ENCODE measurements around the gene DERA. TPM values are rescaled to one million over a fixed set of nuclear protein-coding genes. Genes with fewer than 3 reads are reported as not detected.
"Not testable (repeated sequence)": the region's sequence is repeated elsewhere in the genome, so short reads cannot be mapped to it uniquely, and the experiment has no call there.

DERA gene
- polyA plus RNA-seq (2012; ENCODE audit: low read depth, missing spikeins): 31.0 TPM

DNA sequence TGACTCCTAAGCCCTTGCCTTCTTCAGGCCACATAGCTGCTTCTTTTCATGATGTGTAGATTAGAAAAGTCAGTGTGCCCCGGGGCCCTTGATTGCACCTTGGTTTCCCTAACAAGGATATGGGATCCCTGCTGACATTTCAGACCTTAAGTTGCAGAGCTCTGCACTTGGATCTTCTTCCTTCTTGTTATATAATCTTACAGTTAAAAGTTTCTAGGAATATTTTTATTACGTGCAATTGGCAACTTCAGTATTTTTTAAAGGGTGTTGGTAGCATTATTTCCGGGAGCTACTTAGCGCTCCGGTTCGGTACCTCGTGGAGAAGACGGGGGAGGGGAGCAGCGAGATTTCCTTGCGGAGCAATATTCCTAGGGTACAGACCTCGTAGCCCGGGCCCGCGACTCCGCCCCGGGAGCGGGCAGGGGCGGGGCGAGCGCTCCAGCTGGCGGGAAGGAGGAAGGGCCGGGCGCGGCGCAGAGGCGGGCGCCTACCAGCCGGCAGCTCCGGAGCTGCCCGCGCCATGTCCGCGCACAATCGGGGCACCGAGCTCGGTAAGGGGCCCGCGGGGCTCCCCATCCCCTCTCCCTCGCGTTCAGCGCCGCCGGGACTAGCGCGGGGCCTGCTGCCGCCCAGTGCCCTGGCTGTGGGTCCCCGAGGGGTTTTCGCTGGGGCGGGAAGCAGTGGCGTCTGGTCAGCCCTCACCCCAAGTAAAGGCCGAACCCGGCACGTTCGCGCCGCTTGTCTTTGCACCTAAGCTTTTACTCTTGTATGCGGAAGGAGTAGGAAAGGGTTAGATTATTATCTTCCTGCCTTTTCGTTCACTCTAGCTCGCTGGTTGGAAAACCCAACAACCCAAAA is at the start of gene DERA:
TSS of gene DERA (plus strand) at position 469 of the 858 bp plus-strand sequence. CDS start at position 521, 52 bp downstream.
- DNase-seq (ENCODE audit: insufficient read length, low spot score): peak; percentile 44
- FAIRE-seq: peak; percentile 88

DNA sequence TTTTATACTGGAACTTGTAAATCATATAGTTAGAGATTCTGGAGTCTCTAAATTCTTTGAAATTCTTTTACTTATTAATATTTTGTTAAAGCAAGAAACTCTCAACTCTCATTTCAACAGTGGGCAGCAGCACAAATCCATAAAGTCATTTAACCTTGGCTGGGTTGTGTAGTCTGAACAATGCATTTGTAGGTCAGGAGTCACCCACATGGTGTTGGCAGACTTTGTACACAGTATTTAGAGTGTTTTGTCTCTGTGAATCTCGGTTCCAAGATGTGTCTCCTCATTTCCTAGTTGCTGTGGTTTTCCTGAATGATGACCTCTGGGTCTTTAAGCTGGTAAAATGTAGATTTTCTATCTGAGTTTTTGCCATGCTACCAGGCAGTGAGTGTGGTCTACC is 49.7 kb upstream of the DERA start:
- FAIRE-seq: no peak
- DNase-seq (ENCODE audit: insufficient read length, low spot score): no peak
- TF ChIP-seq POU2F2 (IDR thresholded peaks at IDR 0.05; ENCODE audit: low read depth, low read length) (no peak), POLR2A (IDR thresholded peaks at IDR 0.05; ENCODE audit: low read depth, low read length) (no peak), PAX5 (IDR thresholded peaks at IDR 0.05; ENCODE audit: insufficient read depth, low read length, severe bottlenecking) (no peak), SPI1 (IDR thresholded peaks at IDR 0.05; ENCODE audit: low read depth, low read length) (no peak)

More for the DNA sequence above, at the start of gene DERA:
- TF ChIP-seq PAX5 (IDR thresholded peaks at IDR 0.05; ENCODE audit: insufficient read depth, low read length, severe bottlenecking): no peak
- TF ChIP-seq POLR2A (IDR thresholded peaks at IDR 0.05; ENCODE audit: low read depth, low read length): peak; percentile 54; the same call in 1 of the 2 replicates
- TF ChIP-seq POLR2AphosphoS5 (IDR thresholded peaks at IDR 0.05; ENCODE audit: low read depth, low read length): peak; percentile 35; the same call in 1 of the 2 replicates
- TF ChIP-seq POU2F2 (IDR thresholded peaks at IDR 0.05; ENCODE audit: low read depth, low read length): peak; percentile 52; the same call in 1 of the 2 replicates
- peak; percentile 45; the same call in 1 of the 2 replicates for TF ChIP-seq TAF1 (IDR thresholded peaks at IDR 0.05; ENCODE audit: low read depth, low read length)
- no peak for TF ChIP-seq SPI1 (IDR thresholded peaks at IDR 0.05; ENCODE audit: low read depth, low read length)

DNA sequence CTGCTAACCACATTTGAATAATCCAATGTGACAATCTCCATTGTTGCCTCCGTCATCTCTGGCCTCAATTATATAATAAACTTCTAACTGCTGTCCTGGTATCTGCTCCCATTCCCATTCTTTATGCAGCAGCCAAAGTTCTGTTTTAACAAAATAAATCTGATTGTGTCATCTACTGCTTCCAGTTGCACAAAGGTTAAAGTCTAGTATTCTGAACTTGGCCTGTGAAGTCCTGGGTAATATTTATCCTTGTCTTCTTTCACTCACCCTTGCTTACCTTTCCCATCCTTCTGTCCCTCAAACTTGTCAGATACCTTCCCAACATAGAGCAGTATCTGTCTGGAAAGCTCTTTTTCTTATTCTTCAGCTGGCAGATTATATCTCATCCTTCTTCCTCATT is 48.3 kb upstream of the DERA start:
- TF ChIP-seq TAF1 (IDR thresholded peaks at IDR 0.05; ENCODE audit: low read depth, low read length) (no peak), SPI1 (IDR thresholded peaks at IDR 0.05; ENCODE audit: low read depth, low read length) (no peak), POLR2A (IDR thresholded peaks at IDR 0.05; ENCODE audit: low read depth, low read length) (no peak)
- DNase-seq (ENCODE audit: insufficient read length, low spot score): no peak
- no peak for FAIRE-seq

DNA sequence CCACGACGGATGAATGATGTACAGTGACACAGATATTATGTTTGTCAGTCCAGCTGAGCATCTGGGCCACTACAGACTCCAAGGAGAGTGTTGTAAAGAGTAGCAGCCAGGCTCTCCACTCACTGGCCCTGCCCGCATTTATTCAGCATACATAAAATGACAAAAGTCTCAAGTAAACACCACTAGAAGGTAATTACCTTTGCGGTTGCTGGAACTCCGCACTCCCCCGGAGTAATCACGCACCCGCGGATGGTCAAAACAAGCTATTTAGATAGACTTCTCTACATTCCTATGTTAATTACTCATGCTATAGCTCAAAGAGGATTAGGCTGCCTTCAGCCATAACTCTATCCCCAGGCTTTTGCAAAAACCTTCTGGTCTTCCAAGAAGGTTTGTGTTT is 47.8 kb upstream of the DERA start:
- no peak for FAIRE-seq

DNA sequence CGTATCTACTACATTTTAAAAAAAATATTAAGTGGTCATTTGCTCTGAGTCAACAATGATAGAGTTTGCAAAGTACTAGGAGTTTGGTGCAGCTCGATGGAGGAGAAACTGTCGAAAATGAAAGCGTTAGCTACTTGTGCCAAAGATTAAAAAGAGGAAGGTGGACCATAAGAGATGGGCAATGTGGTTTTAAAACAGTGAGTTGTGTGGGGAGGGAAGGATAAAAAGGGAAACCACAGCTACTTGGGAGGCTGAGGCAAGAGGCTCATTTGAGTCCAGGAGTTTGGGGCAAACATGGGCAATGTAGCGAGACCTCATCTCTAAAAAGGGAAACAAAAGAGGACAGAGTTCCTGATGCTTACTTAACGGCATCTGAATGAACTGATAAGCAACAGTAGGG is 47.1 kb upstream of the DERA start:
- TF ChIP-seq SPI1 (IDR thresholded peaks at IDR 0.05; ENCODE audit: low read depth, low read length): peak; percentile 79
- no peak for TF ChIP-seq POLR2A (IDR thresholded peaks at IDR 0.05; ENCODE audit: low read depth, low read length)
- FAIRE-seq (no peak), DNase-seq (ENCODE audit: insufficient read length, low spot score) (no peak)

More for the DNA sequence above, 47.8 kb upstream of the DERA start:
- DNase-seq (ENCODE audit: insufficient read length, low spot score): no peak
- no peak for TF ChIP-seq POU2F2 (IDR thresholded peaks at IDR 0.05; ENCODE audit: low read depth, low read length)
- TF ChIP-seq TAF1 (IDR thresholded peaks at IDR 0.05; ENCODE audit: low read depth, low read length): no peak
- TF ChIP-seq POLR2A (IDR thresholded peaks at IDR 0.05; ENCODE audit: low read depth, low read length): no peak
- no peak for TF ChIP-seq POLR2AphosphoS5 (IDR thresholded peaks at IDR 0.05; ENCODE audit: low read depth, low read length)
- no peak for TF ChIP-seq PAX5 (IDR thresholded peaks at IDR 0.05; ENCODE audit: insufficient read depth, low read length, severe bottlenecking)
- no peak for TF ChIP-seq SPI1 (IDR thresholded peaks at IDR 0.05; ENCODE audit: low read depth, low read length)

DNA sequence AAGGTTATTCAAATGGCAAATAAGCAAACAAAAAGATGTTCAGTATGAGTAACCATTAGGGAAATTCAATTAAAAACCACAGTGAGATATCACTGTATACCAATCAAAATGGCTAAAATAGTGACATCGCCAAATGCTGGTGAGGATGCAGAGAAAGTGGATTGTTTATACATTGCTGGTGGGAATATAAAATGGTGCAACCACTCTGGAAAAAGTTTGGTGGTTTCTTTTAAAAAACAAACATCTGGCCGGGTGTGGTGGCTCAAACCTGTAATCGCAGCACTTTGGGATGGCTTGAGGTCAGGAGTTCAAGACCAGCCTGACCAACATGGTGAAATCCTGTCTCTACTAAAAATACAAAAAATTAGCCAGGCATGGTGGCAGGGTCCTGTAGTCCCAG is 42.9 kb upstream of the DERA start:
- no peak for TF ChIP-seq POLR2A (IDR thresholded peaks at IDR 0.05; ENCODE audit: low read depth, low read length)
- no peak for TF ChIP-seq POU2F2 (IDR thresholded peaks at IDR 0.05; ENCODE audit: low read depth, low read length)
- no peak for TF ChIP-seq POLR2AphosphoS5 (IDR thresholded peaks at IDR 0.05; ENCODE audit: low read depth, low read length)
- TF ChIP-seq TAF1 (IDR thresholded peaks at IDR 0.05; ENCODE audit: low read depth, low read length): no peak
- no peak for TF ChIP-seq SPI1 (IDR thresholded peaks at IDR 0.05; ENCODE audit: low read depth, low read length)
- DNase-seq (ENCODE audit: insufficient read length, low spot score): no peak
- no peak for FAIRE-seq

DNA sequence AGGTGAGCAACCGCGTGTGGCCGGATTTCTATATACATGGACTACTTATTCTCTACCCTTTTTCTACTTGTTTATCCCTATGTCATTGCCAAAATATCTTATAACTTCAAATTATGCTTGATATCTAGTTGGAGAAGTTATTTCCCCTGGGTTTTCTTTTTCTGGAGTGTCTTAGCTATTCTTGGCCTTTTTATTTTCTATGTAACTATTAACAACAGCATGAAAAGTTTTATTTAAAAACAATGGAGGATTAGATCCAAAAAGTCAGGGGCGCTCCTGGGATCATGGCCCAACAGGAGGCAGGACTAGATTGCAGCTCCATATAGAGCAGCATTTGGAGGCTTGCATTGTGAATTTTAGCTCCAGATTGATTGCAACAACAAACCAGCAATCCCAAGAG is 37.6 kb upstream of the DERA start:
- no peak for DNase-seq (ENCODE audit: insufficient read length, low spot score)
- no peak for FAIRE-seq
- TF ChIP-seq PAX5 (IDR thresholded peaks at IDR 0.05; ENCODE audit: insufficient read depth, low read length, severe bottlenecking) (no peak), TAF1 (IDR thresholded peaks at IDR 0.05; ENCODE audit: low read depth, low read length) (no peak), POLR2A (IDR thresholded peaks at IDR 0.05; ENCODE audit: low read depth, low read length) (no peak), SPI1 (IDR thresholded peaks at IDR 0.05; ENCODE audit: low read depth, low read length) (no peak), POLR2AphosphoS5 (IDR thresholded peaks at IDR 0.05; ENCODE audit: low read depth, low read length) (no peak), POU2F2 (IDR thresholded peaks at IDR 0.05; ENCODE audit: low read depth, low read length) (no peak)

DNA sequence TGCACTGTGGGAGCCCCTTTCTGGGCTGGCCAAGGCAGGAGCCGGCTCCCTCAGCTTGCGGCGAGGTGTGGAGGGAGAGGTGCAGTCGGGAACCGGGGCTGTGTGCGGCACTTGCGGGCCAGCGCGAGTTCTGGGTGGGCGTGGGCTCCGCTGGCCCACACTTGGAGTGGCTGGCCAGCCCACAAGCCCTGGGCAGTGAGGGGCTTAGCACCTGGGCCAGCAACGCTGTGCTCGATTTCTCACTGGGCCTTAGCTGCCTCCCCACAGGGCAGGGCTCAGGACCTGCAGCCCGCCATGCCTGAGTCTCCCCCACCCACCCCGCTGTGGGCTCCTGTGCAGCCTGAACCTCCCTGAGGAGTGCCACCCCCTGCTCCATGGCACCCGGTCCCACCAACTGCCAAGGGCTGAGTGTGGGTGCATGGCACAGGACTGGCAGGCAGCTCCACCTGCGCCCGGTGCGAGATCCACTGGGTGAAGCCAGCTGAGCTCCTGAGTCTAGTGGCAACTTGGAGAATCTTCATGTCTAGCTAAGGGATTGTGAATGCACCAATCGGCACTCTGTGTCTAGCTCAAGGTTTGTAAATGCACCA is 36.5 kb upstream of the DERA start:
- FAIRE-seq; DNase-seq (ENCODE audit: insufficient read length, low spot score): not testable (repeated sequence)

DNA sequence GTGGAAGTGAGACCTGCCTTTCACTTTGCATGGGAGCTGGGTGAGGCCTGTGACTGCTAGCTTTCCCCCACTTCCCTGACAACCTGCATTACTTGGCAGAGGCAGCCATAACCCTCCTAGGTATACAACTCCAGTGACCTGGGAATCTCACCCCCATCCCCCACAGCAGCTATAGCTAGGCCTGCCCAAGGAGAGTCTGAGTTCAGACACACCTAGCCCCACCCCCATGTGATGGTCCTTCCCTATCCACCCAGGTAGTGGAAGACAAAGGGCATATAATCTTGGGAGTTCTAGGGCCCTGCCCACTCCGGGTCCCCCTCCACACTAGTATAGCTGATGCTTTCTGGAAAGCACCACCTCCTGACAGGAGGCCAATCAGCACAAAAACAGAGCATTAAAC is 35.3 kb upstream of the DERA start:
- DNase-seq (ENCODE audit: insufficient read length, low spot score) (no peak), FAIRE-seq (no peak)
- TF ChIP-seq SPI1 (IDR thresholded peaks at IDR 0.05; ENCODE audit: low read depth, low read length) (no peak), POLR2A (IDR thresholded peaks at IDR 0.05; ENCODE audit: low read depth, low read length) (no peak), TAF1 (IDR thresholded peaks at IDR 0.05; ENCODE audit: low read depth, low read length) (no peak), PAX5 (IDR thresholded peaks at IDR 0.05; ENCODE audit: insufficient read depth, low read length, severe bottlenecking) (no peak), POLR2AphosphoS5 (IDR thresholded peaks at IDR 0.05; ENCODE audit: low read depth, low read length) (no peak), POU2F2 (IDR thresholded peaks at IDR 0.05; ENCODE audit: low read depth, low read length) (no peak)

DNA sequence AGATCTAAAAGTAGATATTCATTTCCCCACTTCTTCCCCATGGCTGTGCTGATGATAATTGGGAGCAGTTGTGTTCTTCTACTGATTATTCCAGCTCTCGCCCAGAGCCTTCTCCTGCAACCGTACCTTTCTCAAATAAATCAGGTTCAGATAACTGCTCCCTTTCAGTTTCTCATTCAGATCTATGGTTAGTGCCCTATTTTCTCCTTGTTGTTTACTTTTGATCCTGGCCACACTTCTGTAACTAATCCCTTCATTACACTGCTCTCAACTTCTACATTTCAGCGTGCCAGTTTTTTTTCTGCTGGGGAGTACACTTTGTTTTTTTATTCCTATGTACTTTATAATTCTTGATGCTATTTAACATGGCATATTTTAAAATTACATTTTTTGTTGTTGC is 31.7 kb upstream of the DERA start:
- DNase-seq (ENCODE audit: insufficient read length, low spot score) (no peak), FAIRE-seq (no peak)
- no peak for TF ChIP-seq POLR2AphosphoS5 (IDR thresholded peaks at IDR 0.05; ENCODE audit: low read depth, low read length)
- TF ChIP-seq PAX5 (IDR thresholded peaks at IDR 0.05; ENCODE audit: insufficient read depth, low read length, severe bottlenecking): no peak
- no peak for TF ChIP-seq POU2F2 (IDR thresholded peaks at IDR 0.05; ENCODE audit: low read depth, low read length)
- no peak for TF ChIP-seq POLR2A (IDR thresholded peaks at IDR 0.05; ENCODE audit: low read depth, low read length)
- TF ChIP-seq TAF1 (IDR thresholded peaks at IDR 0.05; ENCODE audit: low read depth, low read length): no peak
- no peak for TF ChIP-seq SPI1 (IDR thresholded peaks at IDR 0.05; ENCODE audit: low read depth, low read length)

Measured in GM12891 (cell line).